Prostate gland (tissue), 2 donors: ENCODE results near the gene CLASRP.

Experiments used
- POLR2AphosphoS5 ChIP-seq: sonication (generic); formaldehyde crosslinking; IDR thresholded peaks from one replicate; pipeline ENCODE4 v1.6.1; 2017; ENCODE audit warnings: antibody characterized with exemption
- TF ChIP-seq, protein P1 (sequence below), 4 experiments: fragments of 200-600 bp in 2 of 4; fragments of 450-650 bp in 2 of 4; sonication (generic) in 2 of 4; IDR thresholded peaks; 1 replicate in 3 of 4; 2 replicates in 1 of 4; pipeline ENCODE4 v1.5.1; 2016 to 2019; ENCODE audit warnings: antibody characterized with exemption in 4 of 4, mild to moderate bottlenecking in 2 of 4, moderate library complexity in 2 of 4

DNA sequence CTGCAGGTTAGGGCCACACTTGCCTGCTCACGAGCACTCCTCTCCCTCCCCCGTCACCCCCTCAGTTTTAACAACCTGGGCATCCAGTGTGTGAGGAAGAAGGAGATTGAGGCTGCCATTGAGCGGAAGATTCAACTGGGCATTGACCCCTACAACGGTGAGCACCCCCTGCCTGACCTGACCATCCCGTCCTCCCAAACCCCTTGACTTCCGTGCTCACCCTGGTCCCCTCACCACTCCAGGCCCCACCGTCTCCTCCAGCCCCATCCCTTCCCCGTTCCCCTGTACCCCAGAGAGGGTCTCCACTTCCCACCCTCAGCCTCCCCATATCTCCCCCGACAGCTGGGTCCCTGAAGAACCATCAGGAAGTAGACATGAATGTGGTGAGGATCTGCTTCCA is 13.6 kb upstream of the CLASRP start:
- TF ChIP-seq, protein P1, sequence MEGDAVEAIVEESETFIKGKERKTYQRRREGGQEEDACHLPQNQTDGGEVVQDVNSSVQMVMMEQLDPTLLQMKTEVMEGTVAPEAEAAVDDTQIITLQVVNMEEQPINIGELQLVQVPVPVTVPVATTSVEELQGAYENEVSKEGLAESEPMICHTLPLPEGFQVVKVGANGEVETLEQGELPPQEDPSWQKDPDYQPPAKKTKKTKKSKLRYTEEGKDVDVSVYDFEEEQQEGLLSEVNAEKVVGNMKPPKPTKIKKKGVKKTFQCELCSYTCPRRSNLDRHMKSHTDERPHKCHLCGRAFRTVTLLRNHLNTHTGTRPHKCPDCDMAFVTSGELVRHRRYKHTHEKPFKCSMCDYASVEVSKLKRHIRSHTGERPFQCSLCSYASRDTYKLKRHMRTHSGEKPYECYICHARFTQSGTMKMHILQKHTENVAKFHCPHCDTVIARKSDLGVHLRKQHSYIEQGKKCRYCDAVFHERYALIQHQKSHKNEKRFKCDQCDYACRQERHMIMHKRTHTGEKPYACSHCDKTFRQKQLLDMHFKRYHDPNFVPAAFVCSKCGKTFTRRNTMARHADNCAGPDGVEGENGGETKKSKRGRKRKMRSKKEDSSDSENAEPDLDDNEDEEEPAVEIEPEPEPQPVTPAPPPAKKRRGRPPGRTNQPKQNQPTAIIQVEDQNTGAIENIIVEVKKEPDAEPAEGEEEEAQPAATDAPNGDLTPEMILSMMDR (IDR thresholded peaks at IDR 0.05) = no peak
- TF ChIP-seq POLR2AphosphoS5 = no peak
